OCI-LY1 (cell line): Measurements from ENCODE around the gene C6orf163.

Source experiments
- CTCF ChIP-seq: fragments of 200-600 bp; sonication (generic), shearing (Covaris generic); IDR thresholded peaks from 2 replicates; pipeline ENCODE4 v1.5.1; 2017; ENCODE audit warnings: mild to moderate bottlenecking, antibody characterized with exemption, low read length, moderate library complexity, mixed read lengths
- EZH2 ChIP-seq: fragments of 200-600 bp; sonication (generic), shearing (Covaris generic); IDR thresholded peaks from 2 replicates; pipeline ENCODE4 v1.8.0; 2017; ENCODE audit warnings: borderline replicate concordance, mixed run types, mild to moderate bottlenecking, antibody characterized with exemption, low read length, moderate library complexity, mixed read lengths

GRCh38 chr6:87378947-87379346 lies 34.3 kb downstream of the C6orf163 start:
- no peak for TF ChIP-seq CTCF
- no peak for TF ChIP-seq EZH2
